K562 (cell line): ENCODE data around the gene NEDD4L. TPM values are rescaled to one million over a fixed set of nuclear protein-coding genes. Genes with fewer than 3 reads are reported as not detected.

Experiments
- BACH1 ChIP-seq: fragments of 200-800 bp; sonication (Bioruptor generic); IDR thresholded peaks from 2 replicates; pipeline ENCODE4 v1.6.1; 2016; ENCODE audit warnings: missing genetic modification characterization, missing compliant biosample characterization
- CHD4 ChIP-seq: fragments of 200-600 bp; sonication (generic); IDR thresholded peaks from 3 replicates; pipeline ENCODE4 v1.6.1; 2012; ENCODE audit warnings: low read depth, mild to moderate bottlenecking, mixed read lengths, low read length, inconsistent platforms; ENCODE audit not compliant: insufficient read depth, insufficient replicate concordance, poor library complexity, severe bottlenecking
- DDX20 ChIP-seq: fragments of 450-650 bp; IDR thresholded peaks from 2 replicates; pipeline ENCODE4 v1.6.1; 2016; ENCODE audit warnings: missing genetic modification characterization, low read depth, mild to moderate bottlenecking, missing compliant biosample characterization, moderate library complexity
- FIP1L1 ChIP-seq: fragments of 200-400 bp; formaldehyde crosslinking; IDR thresholded peaks from 2 replicates; pipeline ENCODE4 v1.6.1; 2018; ENCODE audit warnings: mild to moderate bottlenecking, low read depth, low read length; ENCODE audit not compliant: poor library complexity, severe bottlenecking
- FOXK2 ChIP-seq, 2 experiments: fragments of 450-650 bp; IDR thresholded peaks in 1 of 2; conservative IDR thresholded peaks in 1 of 2; 2 replicates each; pipeline ENCODE4 v1.6.1; 2016; ENCODE audit warnings: low read depth in 2 of 2, mild to moderate bottlenecking in 1 of 2
- MEF2A ChIP-seq: IDR thresholded peaks from 2 replicates; pipeline ENCODE4 v1.6.1; 2011; ENCODE audit warnings: low read depth, mild to moderate bottlenecking, low read length, moderate library complexity; ENCODE audit not compliant: control insufficient read depth
- NFYB ChIP-seq: IDR thresholded peaks from 2 replicates; pipeline ENCODE4 v1.6.1; 2011; ENCODE audit warnings: mild to moderate bottlenecking, moderate library complexity; ENCODE audit not compliant: insufficient read length; ENCODE audit errors: extremely low read depth
- NR0B1 ChIP-seq: fragments of 450-650 bp; IDR thresholded peaks from one replicate; pipeline ENCODE4 v1.6.1; 2018; ENCODE audit warnings: mild to moderate bottlenecking, moderate library complexity; ENCODE audit not compliant: partially characterized antibody
- NR4A1 ChIP-seq, 2 experiments: fragments of 250-450 bp in 1 of 2; fragments of 450-650 bp in 1 of 2; sonication (Bioruptor Pico) in 1 of 2; IDR thresholded peaks; 2 replicates each; pipeline versions ENCODE4 v1.4.0 to v1.6.1; 2016 to 2020; ENCODE audit warnings: mild to moderate bottlenecking in 2 of 2, missing compliant biosample characterization in 1 of 2, missing genetic modification characterization in 1 of 2, moderate library complexity in 1 of 2
- SMARCC2 ChIP-seq: fragments of 450-650 bp; IDR thresholded peaks from 2 replicates; pipeline ENCODE4 v1.6.1; 2017; ENCODE audit warnings: antibody characterized with exemption, moderate library complexity, mild to moderate bottlenecking, low read depth
- XRCC4 ChIP-seq: IDR thresholded peaks from one replicate; pipeline ENCODE4 v1.6.1; 2011; ENCODE audit not compliant: insufficient read depth, insufficient read length; ENCODE audit errors: extremely low read depth
- ZBTB43 ChIP-seq: sonication (generic); formaldehyde crosslinking; IDR thresholded peaks from 2 replicates; pipeline ENCODE4 v1.8.0; 2023; ENCODE audit warnings: mild to moderate bottlenecking, missing genetic modification reagents
- ZNF408 ChIP-seq: fragments of 250-450 bp; sonication (Bioruptor Pico); IDR thresholded peaks from 2 replicates; pipeline ENCODE4 v1.4.0; 2020; ENCODE audit warnings: low read depth, mild to moderate bottlenecking, moderate library complexity
- polyA plus RNA-seq, 8 experiments: library from polyadenylated mRNA; depleted of rRNA in 4 of 8; stranded (reverse) in 5 of 8; unstranded in 3 of 8; fragments of >200 nt; fragmentation: Nextera tagmentation in 2 of 8; fragmentation: Illumina TruSeq in 1 of 8; extraction: Ambion mirVana in 2 of 8; extraction: Trizol in 1 of 8; gene quantifications; 2 replicates each; pipeline versions ENCODE4 v1.2.1 to v1.2.3, GENCODE V29; 2011 to 2014; ENCODE audit warnings: inconsistent platforms in 1 of 8, missing spikeins in 1 of 8
- total RNA-seq, 7 experiments: library from RNA; depleted of rRNA in 6 of 7; stranded (reverse); fragments of >200 nt in 6 of 7; fragmentation: Illumina TruSeq in 2 of 7; extraction: Trizol in 2 of 7; gene quantifications; 2 replicates each; pipeline versions ENCODE4 v1.2.1 to v1.2.3, GENCODE V29; 2011 to 2021; ENCODE audit warnings: low replicate concordance in 1 of 7
- TF ChIP-seq, protein P1 (sequence below): fragments of 450-650 bp; conservative IDR thresholded peaks from 2 replicates; pipeline ENCODE4 v1.6.1; 2016; ENCODE audit warnings: missing genetic modification characterization, low read depth, mild to moderate bottlenecking, control low read depth, missing compliant biosample characterization
- TF ChIP-seq, protein P2 (sequence below): fragments of 450-650 bp; formaldehyde crosslinking; IDR thresholded peaks from 2 replicates; pipeline ENCODE4 v1.4.0; 2020; ENCODE audit warnings: mild to moderate bottlenecking, moderate library complexity
- TF ChIP-seq, protein P3 (sequence below): sonication (generic); formaldehyde crosslinking; IDR thresholded peaks from 2 replicates; pipeline ENCODE4 v1.8.1; 2023; ENCODE audit warnings: mild to moderate bottlenecking, missing genetic modification reagents

NEDD4L gene
- total and polyA plus RNA-seq, 9 of the 15 experiments (the other 6 are each of a cell fraction or from before 2014, with no cell fraction given) = 8.1 to 33.4 (median 19.9) TPM

GRCh38 chr18:58221060-58221725, 177.2 kb downstream of the NEDD4L start (continued):
- TF ChIP-seq BACH1 (tag) (0 out of 2 replicates have a peak, but pooled peaks have one; percentile 16), CHD4 (no peak), NR0B1 (no peak), NR4A1 (CRISPR knock-in tag; IDR thresholded peaks at IDR 0.05) (no peak), NR4A1 (tag; IDR thresholded peaks at IDR 0.05) (no peak), MEF2A (no peak), DDX20 (no peak), ZBTB43 (CRISPR knock-in tag) (no peak), ZNF408 (CRISPR knock-in tag) (no peak), XRCC4 (no peak), SMARCC2 (no peak), FOXK2 (conservative IDR thresholded peaks at IDR 0.05 in 1 of 2, IDR thresholded peaks at IDR 0.05 in 1 of 2; ENCODE audit: low read depth in 2 of 2) (peak; percentile 17 to 40; a peak in 2 of 4 replicates), FIP1L1 (no peak), NFYB (no peak)
- TF ChIP-seq, protein P1, sequence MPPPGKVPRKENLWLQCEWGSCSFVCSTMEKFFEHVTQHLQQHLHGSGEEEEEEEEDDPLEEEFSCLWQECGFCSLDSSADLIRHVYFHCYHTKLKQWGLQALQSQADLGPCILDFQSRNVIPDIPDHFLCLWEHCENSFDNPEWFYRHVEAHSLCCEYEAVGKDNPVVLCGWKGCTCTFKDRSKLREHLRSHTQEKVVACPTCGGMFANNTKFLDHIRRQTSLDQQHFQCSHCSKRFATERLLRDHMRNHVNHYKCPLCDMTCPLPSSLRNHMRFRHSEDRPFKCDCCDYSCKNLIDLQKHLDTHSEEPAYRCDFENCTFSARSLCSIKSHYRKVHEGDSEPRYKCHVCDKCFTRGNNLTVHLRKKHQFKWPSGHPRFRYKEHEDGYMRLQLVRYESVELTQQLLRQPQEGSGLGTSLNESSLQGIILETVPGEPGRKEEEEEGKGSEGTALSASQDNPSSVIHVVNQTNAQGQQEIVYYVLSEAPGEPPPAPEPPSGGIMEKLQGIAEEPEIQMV (tag) = no peak
- TF ChIP-seq, protein P2, sequence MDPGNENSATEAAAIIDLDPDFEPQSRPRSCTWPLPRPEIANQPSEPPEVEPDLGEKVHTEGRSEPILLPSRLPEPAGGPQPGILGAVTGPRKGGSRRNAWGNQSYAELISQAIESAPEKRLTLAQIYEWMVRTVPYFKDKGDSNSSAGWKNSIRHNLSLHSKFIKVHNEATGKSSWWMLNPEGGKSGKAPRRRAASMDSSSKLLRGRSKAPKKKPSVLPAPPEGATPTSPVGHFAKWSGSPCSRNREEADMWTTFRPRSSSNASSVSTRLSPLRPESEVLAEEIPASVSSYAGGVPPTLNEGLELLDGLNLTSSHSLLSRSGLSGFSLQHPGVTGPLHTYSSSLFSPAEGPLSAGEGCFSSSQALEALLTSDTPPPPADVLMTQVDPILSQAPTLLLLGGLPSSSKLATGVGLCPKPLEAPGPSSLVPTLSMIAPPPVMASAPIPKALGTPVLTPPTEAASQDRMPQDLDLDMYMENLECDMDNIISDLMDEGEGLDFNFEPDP (CRISPR knock-in tag) = no peak
- TF ChIP-seq, protein P3, sequence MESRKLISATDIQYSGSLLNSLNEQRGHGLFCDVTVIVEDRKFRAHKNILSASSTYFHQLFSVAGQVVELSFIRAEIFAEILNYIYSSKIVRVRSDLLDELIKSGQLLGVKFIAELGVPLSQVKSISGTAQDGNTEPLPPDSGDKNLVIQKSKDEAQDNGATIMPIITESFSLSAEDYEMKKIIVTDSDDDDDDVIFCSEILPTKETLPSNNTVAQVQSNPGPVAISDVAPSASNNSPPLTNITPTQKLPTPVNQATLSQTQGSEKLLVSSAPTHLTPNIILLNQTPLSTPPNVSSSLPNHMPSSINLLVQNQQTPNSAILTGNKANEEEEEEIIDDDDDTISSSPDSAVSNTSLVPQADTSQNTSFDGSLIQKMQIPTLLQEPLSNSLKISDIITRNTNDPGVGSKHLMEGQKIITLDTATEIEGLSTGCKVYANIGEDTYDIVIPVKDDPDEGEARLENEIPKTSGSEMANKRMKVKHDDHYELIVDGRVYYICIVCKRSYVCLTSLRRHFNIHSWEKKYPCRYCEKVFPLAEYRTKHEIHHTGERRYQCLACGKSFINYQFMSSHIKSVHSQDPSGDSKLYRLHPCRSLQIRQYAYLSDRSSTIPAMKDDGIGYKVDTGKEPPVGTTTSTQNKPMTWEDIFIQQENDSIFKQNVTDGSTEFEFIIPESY = no peak
